ENCODE data around the gene STX11. TPM values are rescaled to one million over a fixed set of nuclear protein-coding genes. Genes with fewer than 3 reads are reported as not detected.
A peak's percentile ranks its signal among the peaks of the same experiment; 100 is the strongest.

The STX11 gene
- total and polyA plus RNA-seq, 2 experiments from 2014 or later, result 0.98 to 1.6 TPM

DNA sequence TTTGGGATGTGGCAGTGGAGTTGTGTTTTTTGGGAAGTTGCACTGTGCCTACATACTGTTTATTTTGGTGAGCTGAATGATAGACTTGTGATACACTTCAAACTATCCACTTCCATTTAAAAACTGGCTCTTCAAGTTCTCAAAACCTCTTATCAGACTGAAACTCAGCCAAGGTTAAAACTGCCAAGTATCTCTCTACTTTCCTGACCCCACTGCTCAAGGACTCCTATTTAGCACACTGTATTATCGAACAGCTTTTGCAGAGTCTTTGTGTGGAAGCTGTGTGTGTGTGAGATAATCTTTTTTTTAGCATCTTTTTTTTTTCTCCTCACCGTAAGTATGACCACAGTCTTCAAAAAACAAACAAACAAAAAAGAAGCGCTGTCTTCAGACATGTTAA lies 21.1 kb downstream of the STX11 start:
- no peaks in the 10 kb centered on the region for H3K27me3 ChIP-seq
- no peaks in the 10 kb centered on the region for H3K36me3 ChIP-seq
- peak overlapping the region; percentile 9 for H3K27ac ChIP-seq
- TF ChIP-seq, protein P1, sequence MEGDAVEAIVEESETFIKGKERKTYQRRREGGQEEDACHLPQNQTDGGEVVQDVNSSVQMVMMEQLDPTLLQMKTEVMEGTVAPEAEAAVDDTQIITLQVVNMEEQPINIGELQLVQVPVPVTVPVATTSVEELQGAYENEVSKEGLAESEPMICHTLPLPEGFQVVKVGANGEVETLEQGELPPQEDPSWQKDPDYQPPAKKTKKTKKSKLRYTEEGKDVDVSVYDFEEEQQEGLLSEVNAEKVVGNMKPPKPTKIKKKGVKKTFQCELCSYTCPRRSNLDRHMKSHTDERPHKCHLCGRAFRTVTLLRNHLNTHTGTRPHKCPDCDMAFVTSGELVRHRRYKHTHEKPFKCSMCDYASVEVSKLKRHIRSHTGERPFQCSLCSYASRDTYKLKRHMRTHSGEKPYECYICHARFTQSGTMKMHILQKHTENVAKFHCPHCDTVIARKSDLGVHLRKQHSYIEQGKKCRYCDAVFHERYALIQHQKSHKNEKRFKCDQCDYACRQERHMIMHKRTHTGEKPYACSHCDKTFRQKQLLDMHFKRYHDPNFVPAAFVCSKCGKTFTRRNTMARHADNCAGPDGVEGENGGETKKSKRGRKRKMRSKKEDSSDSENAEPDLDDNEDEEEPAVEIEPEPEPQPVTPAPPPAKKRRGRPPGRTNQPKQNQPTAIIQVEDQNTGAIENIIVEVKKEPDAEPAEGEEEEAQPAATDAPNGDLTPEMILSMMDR (IDR thresholded peaks at IDR 0.05; ENCODE audit: low read depth, low read length), result no peak
- DNase-seq (ENCODE audit: low read depth in 1 of 2, low spot score in 1 of 2), result peak in 1 of 2 donors; percentile 37
- peaks cover 14% of the 10 kb centered on the region for H3K4me1 ChIP-seq (ENCODE audit: low read depth)
- no peak overlapping the region for H3K4me3 ChIP-seq
- no peaks in the 10 kb centered on the region for H3K9me3 ChIP-seq (ENCODE audit: low read depth)

DNA sequence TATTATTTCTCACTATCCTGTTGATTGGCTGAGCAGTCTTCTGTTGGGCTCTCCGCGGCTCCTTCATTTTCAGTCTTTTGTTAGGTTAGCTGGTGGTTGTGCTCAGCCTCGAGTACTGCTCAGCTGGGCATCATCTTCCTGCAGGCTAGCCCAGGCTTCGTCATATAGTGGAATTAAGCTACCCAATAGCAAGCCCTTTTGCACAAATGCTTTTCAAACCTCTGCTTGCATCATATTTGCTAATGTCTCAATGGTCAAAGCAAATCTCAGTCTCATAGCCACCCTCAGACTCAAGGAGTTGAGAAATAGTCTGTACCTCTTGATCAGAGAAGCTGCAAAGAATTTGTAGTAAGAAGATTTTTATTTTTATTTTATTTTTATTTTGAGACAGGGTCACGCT lies 23.7 kb downstream of the STX11 start:
- Histone ChIP-seq H3K4me3 (no peak overlapping the region), H3K27ac (no peak overlapping the region), H3K4me1 (ENCODE audit: low read depth) (peaks cover 19% of the 10 kb centered on the region), H3K36me3 (no peaks in the 10 kb centered on the region), H3K9me3 (ENCODE audit: low read depth) (no peaks in the 10 kb centered on the region), H3K27me3 (no peaks in the 10 kb centered on the region)
- DNase-seq (ENCODE audit: low read depth in 1 of 2, low spot score in 1 of 2), result no peak
- TF ChIP-seq, protein P1 (IDR thresholded peaks at IDR 0.05; ENCODE audit: low read depth, low read length), result no peak

DNA sequence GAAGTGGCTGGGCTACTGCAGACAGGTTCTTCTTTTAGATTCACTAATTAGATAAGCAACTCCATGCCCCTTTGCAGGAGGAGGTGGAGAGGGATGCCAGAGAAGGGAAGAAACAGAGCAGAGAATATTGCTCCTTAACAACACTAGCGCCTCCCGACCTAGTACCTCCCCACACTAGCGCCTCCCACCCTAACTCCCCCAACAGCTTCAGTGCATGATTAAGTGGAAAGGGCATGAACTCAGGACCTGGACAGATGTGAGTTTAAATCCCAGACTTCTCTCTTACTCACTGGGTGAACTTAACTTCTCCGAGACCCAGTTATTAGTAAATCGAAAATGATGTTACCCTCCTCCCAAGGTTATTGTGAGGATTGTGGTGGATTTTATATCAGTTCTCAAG lies 25.7 kb downstream of the STX11 start:
- TF ChIP-seq, protein P1 (IDR thresholded peaks at IDR 0.05; ENCODE audit: low read depth, low read length), result no peak
- no peak for DNase-seq (ENCODE audit: low read depth in 1 of 2, low spot score in 1 of 2)
- Histone ChIP-seq H3K9me3 (ENCODE audit: low read depth) (no peaks in the 10 kb centered on the region), H3K27me3 (no peaks in the 10 kb centered on the region), H3K4me3 (no peak overlapping the region), H3K4me1 (ENCODE audit: low read depth) (peaks cover 17% of the 10 kb centered on the region), H3K27ac (no peak overlapping the region), H3K36me3 (no peaks in the 10 kb centered on the region)

DNA sequence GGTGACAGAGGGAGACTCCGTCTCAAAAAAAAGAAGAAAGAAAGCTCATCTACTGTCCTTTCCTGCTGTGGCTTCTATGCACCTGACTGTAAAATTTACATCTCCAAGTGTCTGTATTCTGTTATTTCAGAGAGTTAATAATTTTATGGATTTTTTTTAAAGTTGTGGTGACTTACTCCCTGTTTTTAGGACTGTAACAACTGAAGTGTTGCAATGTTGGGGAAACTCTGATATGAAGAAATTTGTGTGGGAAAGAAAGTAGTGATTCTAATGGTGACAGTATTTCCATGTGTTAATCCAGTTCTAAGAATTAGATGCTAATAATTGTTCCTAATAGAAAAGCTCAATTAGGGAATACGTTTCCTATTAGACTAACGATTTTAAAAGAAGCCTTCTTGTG lies 27.4 kb downstream of the STX11 start:
- Histone ChIP-seq H3K27ac (no peak overlapping the region), H3K36me3 (no peaks in the 10 kb centered on the region), H3K27me3 (no peaks in the 10 kb centered on the region), H3K4me1 (ENCODE audit: low read depth) (peaks cover 8% of the 10 kb centered on the region), H3K9me3 (ENCODE audit: low read depth) (no peaks in the 10 kb centered on the region), H3K4me3 (no peak overlapping the region)
- DNase-seq (ENCODE audit: low read depth in 1 of 2, low spot score in 1 of 2), result no peak
- TF ChIP-seq, protein P1 (IDR thresholded peaks at IDR 0.05; ENCODE audit: low read depth, low read length), result no peak

DNA sequence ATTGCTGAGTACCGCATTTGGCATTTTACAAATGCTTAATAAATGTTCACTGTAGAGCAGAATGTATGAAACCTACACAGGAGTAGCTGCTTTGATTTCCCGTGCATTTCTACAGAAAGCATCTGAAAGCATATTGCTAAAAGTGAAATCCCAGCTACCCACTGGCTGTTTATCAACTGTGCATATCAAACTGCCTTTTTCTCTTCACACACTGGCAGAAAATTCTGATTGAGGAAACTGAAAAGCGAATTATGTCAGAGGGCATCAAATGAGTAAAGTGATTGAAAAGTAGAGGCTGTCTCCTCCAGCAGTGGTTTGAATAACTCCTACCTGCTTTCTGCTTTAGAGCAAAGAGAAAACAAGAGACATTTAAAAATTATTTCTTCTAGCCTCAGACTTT lies 28.0 kb downstream of the STX11 start:
- Histone ChIP-seq H3K27ac (no peak overlapping the region), H3K9me3 (ENCODE audit: low read depth) (no peaks in the 10 kb centered on the region), H3K27me3 (no peaks in the 10 kb centered on the region), H3K4me1 (ENCODE audit: low read depth) (peaks cover 8% of the 10 kb centered on the region), H3K4me3 (no peak overlapping the region), H3K36me3 (no peaks in the 10 kb centered on the region)
- DNase-seq (ENCODE audit: low read depth in 1 of 2, low spot score in 1 of 2), result no peak
- TF ChIP-seq, protein P1 (IDR thresholded peaks at IDR 0.05; ENCODE audit: low read depth, low read length), result no peak

DNA sequence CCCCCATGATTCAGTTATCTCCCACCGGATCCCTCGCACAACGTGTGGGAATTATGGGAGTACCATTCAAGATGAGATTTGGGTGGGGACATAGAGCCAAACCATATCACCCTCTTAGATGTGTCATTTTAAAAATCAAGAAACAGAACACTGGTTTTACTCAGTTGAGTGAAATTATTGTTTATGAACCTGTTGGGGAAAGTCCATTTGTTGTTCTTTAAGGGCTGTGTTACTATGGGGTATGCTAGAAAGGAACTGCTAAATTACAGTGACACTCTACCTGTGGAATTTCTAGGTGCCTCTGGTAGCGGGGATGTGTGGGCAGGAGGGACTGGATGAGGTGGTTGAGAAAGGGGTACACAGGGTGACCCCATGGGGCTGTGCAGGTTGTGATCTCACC lies 28.9 kb downstream of the STX11 start:
- no peak for DNase-seq (ENCODE audit: low read depth in 1 of 2, low spot score in 1 of 2)
- Histone ChIP-seq H3K27ac (no peak overlapping the region), H3K27me3 (no peaks in the 10 kb centered on the region), H3K36me3 (no peaks in the 10 kb centered on the region), H3K9me3 (ENCODE audit: low read depth) (no peaks in the 10 kb centered on the region), H3K4me1 (ENCODE audit: low read depth) (peaks cover 8% of the 10 kb centered on the region), H3K4me3 (no peak overlapping the region)
- TF ChIP-seq, protein P1 (IDR thresholded peaks at IDR 0.05; ENCODE audit: low read depth, low read length), result no peak

Data from cardiac muscle cell (in vitro differentiated cells and primary cell).